Stimulated activated CD8-positive, alpha-beta memory T cell treated with anti-CD3 and anti-CD28 coated beads, Interleukin-4, amount 100 ng/mL, for 24 hours (primary cell): ENCODE data around the gene ACOT6.
"Not testable (repeated sequence)": the region's sequence is repeated elsewhere in the genome, so short reads cannot be mapped to it uniquely, and the experiment has no call there.

Experiments used
- DNase-seq: peaks from one replicate; pipeline ENCODE4 v3.0.0-alpha.2; 2020; ENCODE audit warnings: low read depth

The ACOT6 gene, protein sequence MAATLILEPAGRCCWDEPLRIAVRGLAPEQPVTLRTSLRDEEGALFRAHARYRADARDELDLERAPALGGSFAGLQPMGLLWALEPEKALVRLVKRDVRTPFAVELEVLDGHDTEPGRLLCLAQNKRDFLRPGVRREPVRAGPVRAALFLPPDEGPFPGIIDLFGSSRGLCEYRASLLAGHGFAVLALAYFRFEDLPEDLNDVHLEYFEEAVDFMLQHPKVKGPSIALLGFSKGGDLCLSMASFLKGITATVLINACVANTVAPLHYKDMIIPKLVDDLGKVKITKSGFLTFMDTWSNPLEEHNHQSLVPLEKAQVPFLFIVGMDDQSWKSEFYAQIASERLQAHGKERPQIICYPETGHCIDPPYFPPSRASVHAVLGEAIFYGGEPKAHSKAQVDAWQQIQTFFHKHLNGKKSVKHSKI

DNA sequence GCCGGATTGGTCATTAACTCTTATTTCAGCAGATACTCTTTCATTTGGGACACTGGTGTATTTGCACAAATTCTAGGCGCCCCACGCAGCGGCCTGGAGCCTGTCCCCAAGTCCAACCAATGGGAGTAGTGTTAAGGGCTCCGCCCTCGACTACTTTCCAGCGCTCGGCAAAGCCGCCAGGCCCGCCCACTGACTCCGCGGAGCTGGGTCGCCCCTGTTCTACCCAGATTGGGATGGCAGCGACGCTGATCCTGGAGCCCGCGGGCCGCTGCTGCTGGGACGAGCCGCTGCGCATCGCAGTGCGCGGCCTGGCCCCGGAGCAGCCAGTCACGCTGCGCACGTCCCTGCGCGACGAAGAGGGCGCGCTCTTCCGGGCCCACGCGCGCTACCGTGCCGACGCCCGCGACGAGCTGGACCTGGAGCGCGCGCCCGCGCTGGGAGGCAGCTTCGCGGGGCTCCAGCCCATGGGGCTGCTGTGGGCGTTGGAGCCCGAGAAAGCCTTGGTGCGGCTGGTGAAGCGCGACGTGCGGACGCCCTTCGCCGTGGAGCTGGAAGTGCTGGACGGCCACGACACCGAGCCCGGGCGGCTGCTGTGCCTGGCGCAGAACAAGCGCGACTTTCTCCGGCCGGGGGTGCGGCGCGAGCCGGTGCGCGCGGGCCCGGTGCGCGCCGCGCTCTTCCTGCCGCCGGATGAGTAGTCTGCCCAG lies at the start of gene ACOT6:
Gene ACOT6 (plus strand): TSS at position 179 of the 707 bp plus-strand sequence. CDS start 55 bp downstream, at position 234.
- peak; percentile 44 for DNase-seq

DNA sequence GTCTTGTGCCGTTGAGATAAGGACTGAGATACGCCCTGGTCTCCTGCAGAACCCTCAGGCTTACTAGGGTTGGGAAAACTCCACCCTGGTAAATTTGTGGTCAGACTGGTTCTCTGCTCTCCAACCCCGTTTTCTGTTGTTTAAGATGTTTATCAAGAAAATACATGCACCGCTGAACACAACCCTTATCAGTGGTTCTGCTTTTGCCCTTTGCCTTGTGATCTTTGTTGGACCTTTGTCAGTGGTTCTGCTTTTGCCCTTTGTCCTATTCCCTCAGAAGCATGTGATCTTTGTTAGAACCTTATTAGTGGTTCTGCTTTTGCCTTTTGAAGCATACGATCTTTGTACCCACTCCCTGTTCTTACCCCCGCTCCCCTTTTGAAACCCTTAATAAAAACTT lies 49.6 kb upstream of the ACOT6 start:
- not testable (repeated sequence) for DNase-seq

DNA sequence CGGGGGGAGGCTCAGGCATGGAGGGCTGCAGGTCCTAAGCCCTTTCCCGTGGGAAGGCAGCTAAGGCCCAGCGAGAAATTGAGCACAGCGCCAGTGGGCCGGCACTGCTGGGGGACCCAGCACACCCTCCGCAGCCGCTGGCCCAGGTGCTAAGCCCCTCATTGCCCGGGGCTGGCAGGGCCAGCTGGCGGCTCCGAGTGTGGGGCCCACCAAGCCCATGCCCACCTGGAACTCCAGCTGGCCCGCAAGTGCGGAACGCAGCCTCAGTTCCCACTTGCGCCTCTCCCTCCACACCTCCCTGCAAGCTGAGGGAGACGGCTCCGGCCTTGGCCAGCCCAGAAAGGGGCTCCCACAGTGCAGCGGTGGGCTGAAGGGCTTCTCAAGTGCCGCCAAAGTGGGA lies 45.9 kb upstream of the ACOT6 start:
- not testable (repeated sequence) for DNase-seq

DNA sequence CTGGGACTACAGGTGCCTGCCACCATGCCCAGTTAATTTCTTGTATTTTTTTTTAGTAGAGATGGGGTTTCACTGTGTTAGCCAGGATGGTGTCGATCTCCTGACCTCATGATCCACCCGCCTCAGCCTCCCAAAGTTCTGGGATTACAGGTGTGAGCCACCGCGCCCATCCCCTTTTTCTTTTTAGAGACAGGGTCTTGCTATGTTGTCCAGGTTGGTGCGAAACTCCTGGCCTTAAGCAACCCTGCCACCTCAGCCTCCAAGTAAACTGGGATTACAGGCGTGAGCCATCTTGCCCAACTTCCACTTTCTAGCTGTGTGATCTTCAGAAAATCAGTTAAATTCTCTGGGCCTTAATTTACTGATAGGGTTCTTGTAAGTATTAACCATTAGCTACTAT lies 45.4 kb upstream of the ACOT6 start:
- not testable (repeated sequence) for DNase-seq

DNA sequence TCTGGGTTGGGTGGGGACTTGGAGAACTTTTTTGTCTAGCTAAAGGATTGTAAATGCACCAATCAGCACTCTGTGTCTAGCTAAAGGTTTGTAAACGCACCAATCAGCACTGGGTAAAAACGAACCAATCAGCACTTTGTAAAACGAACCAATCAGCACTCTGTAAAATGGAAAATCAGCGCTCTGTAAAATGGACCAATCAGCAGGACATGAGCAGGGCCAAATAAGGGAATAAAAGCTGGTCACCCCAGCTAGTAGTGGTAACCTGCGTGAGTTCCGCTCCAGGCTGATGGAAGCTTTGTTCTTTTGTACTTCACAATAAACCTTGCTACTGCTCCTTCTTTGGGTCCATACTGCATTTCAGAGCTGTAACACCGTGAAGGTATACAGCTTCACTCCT lies 45.0 kb upstream of the ACOT6 start:
- DNase-seq, result no peak

DNA sequence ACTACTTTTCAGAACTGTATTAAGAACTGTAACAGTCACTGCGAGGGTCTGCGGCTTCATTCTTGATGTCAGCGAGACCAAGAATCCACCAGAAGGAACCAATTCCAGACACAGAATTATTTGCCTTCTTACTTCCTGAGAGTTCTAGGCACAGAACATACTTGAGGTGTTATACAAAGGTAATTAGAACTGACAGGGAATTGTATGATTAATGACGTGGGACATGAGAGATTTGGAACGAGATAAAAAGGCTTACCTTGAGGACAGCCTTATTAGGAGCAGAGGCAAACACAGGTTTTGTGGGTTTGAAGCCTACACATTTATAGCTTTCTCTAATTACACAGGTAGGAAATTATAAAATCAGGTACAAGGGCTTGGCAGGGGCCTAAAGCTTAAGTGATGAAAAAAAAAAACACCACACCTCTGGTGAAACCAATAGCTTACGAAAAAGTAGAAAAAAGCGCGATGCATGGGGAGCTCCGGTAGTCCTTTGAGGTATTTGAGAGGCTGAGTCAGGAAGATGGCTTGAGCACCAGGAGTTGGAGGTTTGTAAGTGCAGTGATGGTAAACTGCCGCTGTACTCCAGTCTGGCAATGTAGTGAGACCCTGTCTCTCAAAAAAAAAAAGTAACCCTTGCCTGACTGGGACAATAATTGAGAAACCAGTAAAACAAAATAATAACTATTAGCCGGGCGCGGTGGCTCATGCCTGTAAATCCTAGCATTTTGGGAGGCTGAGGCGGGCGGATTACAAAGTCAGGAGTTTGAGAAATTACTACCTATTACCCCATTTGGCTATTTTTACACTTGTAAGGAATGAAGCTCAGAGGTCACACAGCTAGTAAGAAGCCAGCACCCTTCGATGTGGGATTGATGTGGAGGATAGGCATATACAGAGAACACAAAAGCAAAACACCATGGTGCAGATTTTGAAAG lies 44.1 kb upstream of the ACOT6 start:
- no peak for DNase-seq

DNA sequence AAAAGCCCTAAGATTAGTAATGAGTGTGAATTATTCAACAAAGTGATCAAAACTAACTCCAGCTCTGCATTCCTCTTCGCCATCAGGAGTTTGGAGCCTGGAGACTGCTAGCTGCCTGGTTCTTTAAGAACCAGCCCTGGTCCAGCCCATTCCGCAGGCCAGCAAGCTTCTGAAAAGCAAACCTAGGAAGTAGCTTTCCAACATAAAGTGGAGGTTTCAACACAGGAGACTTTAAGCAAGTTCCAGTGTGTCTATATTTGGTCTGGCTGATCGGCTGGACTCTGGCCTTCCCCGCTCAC lies 43.5 kb upstream of the ACOT6 start:
- DNase-seq, result not testable (repeated sequence)

DNA sequence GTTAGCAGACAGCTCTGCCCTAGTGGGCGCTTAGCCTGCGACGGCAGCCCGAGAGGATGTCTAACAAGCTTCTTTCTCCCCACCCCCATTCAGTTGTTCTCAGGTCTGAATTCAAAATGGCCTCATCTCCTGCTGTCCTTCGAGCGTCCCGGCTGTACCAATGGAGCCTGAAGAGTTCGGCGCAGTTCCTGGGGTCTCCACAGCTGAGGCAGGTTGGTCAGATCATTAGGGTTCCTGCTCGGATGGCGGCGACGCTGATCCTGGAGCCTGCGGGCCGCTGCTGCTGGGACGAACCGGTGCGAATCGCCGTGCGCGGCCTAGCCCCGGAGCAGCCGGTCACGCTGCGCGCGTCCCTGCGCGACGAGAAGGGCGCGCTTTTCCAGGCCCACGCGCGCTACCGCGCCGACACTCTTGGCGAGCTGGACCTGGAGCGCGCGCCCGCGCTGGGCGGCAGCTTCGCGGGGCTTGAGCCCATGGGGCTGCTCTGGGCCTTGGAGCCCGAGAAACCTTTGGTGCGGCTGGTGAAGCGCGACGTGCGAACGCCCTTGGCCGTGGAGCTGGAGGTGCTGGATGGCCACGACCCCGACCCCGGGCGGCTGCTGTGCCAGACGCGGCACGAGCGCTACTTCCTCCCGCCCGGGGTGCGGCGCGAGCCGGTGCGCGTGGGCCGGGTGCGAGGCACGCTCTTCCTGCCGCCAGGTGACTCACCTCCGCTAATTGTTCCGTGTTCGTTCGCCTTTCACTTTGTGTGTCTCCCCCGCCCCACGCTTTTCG lies 42.9 kb upstream of the ACOT6 start, which contains the start of gene ACOT2:
Gene ACOT2 (plus strand): TSS at position 29 of the 774 bp plus-strand sequence. CDS start 28 bp downstream, at position 57.
- peak; percentile 77 for DNase-seq

DNA sequence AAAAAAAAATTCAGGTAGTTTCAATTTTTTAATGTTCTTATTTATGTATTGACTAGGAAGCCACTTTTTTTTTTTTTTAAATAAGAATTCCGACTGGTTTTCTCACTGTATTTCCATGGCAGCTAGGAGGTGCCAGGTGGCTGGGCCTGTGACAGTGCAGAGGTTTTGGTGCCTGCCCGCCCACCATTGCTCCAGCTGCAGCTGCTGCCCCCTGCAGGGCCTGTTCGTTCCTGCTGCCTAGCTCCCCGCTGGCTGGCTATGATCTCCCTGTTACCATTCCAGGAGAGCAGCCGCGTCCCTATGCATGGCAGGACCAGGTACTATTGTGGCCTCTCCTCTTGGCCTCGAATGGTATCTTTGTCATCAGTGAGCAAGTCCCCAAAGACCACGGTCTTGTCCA lies 41.4 kb upstream of the ACOT6 start:
- peak; percentile 46 for DNase-seq

DNA sequence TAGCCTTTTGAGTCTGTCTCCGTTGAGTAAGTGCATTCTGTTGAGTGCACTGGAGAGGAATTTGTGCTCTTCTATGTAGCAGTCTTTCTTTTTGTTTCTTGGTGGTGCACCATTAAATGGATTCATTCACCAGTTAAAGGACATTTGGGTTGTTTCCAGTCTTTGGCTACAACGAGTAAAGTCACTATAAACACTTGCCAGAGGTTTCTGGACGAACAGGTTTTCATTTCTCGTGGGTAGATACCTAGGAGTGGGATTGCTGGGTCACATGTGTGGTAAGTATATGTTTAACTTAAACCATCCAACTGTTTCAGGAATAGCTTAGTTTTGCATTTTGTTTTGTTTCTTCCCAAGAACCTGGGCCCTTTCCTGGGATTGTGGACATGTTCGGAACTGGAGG lies 39.3 kb upstream of the ACOT6 start:
- DNase-seq, result not testable (repeated sequence)

DNA sequence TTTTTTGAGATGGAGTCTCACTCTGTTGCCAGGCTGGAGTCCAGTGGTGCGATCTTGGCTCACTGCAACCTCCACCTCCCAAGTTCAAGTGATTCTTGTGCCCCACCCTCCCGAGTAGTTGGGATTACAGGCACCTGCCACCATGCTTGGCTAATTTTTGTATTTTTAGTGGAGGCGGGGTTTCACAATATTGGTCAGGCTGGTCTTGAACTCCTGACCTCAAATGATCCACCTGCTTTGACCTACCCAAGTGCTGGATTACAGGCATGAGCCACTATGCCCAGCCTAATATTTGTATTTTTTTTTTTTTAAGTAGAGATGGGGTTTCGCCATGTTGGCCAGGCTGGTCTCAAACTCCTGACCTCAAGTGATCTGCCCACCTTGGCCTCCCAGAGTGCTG lies 38.6 kb upstream of the ACOT6 start:
- DNase-seq, result not testable (repeated sequence)

DNA sequence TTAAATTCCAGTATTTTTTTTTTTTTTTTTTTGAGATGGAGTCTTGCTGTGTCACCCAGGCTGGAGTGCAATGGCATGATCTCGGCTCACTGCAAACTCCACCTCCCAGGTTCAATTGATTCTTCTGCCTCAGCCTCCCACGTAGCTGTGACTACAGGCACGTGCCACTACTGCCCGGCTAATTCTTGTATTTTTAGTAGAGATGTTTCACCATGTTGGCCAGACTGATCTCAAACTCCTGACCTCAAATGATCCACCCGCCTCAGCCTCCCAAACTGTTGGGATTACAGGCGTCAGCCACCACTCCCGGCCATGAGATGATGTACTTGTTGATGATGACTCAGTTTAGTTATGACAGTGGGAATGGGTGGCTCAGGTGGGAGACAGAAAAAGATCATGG lies 38.1 kb upstream of the ACOT6 start:
- not testable (repeated sequence) for DNase-seq

DNA sequence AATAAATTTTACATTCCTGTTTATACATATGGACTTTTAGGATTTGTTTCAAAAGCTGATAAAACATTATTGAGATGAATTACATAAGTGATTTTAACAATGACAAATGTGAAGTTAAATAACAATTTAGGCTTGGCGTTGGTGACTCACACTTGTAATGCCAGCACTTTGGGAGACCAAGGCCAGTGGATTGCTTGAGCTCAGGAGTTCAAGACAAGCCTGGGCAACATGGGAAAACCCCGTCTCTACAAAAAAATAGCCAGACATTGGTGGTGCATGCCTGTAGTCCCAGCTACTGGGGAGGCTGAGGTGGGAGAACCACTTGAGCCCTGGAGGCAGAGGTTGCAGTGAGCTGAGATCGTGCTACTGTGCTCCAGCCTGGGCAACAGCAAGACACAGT lies 35.9 kb upstream of the ACOT6 start:
- no peak for DNase-seq

DNA sequence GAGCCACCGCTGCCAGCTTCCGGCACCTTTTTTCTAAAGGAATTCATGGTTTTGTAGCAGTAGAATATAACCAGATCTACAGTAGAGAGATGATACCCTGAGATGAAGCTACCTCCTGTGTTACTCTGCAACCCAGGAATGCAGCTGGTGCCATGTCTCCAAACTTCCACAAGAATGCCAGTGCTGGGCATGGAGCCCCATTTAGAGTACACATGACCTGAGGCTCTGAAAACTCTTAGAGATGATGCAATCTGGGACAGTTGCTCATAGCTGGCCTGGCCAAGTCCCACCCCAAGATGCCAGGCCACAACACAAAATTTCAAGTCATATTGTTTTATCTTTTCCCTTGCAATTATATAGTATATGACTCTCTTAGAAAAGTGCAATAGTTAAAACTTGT lies 35.1 kb upstream of the ACOT6 start:
- not testable (repeated sequence) for DNase-seq

DNA sequence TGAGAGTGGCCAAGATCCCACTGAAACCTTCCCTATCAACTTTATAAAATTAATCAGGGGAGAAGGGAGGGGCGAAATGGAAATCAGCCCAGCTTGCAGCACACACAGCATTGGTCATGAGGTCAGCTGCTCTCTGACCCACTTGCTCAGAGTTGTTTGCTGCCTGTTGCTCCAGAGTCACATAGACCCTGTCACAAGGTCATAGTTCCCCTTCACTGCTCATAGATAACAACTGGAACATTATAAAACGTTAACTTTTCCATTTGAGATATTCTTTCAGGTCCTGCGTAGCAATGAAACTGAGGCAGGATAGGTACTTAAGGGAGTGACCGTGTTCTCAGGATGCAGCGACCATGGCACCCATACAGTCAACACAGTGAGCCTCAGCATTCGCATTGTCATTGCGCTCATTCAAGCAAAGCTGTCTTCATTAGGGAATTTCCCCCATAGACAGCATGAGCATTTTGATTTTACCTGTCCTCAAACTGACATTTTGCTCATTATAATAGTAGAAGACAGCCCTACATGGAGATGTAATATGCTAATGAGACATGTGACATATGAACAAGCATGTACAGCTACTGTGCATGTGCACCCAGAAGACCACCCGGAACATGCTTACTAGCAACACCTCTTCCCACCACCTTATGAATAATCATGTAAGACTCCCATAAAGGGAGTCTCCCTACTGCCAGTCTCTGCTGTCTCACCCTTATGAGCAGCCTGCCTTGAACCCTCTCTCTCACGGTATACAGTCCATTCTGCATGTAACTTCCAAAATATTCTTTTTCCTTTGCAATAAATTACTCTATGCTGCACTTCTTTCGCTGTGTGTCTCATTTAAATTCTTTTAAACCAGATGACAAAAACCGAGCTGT lies 30.0 kb upstream of the ACOT6 start:
- not testable (repeated sequence) for DNase-seq

DNA sequence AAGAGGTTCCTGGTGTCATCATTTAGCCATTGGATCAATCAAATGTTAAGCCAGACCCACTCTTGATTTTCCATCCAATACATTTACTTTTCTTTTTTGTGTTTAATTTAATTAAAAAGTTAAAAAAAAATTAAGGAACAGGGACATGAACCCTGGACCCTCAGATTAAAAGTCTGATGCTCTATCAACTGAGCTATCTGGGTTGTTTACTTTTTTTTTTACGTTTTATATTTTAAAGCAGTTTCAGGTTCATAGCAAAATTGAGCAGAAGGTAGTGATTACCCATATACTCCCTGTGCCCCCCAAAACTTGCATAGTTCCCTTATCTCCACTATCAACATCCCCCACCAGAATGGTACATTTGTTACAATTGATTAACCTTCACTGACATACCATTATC lies 23.6 kb upstream of the ACOT6 start:
- DNase-seq, result no peak

DNA sequence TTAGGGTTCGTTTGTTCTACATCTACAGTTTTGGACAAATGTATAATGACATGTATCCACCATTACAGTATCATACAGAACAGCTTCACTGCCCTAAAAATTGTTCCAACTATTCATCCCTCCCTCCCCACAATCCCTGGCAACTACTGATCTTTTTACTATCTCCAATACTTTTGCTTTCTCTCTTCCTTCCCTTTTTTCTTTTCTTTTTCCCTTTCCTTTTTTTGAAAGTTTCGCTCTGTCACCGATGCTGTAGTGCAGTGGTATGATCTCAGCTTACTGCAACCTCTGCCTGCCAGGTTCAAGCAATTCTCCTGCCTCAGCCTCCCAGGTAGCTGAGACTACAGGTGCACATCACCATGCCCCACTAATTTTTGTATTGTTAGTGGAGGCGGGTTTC lies 23.2 kb upstream of the ACOT6 start:
- DNase-seq, result no peak

DNA sequence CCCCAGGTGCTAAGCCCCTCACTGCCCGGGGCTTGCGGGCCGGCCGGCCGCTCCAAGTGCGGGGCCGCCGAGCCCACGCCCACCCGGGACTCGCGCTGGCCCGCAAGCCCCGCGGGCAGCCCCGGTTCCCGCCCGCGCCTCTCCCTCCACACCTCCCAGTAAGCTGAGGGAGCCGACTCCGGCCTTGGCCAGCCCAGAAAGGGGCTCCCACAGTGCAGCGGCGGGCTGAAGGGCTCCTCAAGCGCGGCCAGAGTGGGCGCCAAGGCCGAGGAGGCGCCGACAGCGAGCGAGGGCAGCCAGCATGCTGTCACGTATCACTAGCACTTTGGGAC lies 21.7 kb upstream of the ACOT6 start:
- not testable (repeated sequence) for DNase-seq

DNA sequence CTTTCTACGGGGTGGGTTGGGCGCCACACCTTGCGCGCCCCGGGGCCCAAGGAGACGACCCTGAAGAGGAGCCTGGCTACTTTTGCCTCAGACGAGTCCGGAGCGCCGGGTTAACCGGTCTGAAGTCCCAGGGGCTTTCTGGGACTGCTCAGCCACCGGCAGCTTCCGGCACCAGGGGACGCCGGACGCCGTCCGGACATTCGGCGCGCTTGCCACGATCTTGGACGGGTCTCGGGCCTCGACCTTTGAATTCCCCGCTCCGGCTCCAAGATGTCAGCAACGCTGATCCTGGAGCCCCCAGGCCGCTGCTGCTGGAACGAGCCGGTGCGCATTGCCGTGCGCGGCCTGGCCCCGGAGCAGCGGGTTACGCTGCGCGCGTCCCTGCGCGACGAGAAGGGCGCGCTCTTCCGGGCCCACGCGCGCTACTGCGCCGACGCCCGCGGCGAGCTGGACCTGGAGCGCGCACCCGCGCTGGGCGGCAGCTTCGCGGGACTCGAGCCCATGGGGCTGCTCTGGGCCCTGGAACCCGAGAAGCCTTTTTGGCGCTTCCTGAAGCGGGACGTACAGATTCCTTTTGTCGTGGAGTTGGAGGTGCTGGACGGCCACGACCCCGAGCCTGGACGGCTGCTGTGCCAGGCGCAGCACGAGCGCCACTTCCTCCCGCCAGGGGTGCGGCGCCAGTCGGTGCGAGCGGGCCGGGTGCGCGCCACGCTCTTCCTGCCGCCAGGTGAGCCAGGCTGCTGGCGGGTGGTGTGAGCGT lies 20.4 kb upstream of the ACOT6 start, which contains the start of gene ACOT4:
Gene ACOT4 (plus strand): TSS at position 184 of the 760 bp plus-strand sequence. CDS start 87 bp downstream, at position 271.
- no peak for DNase-seq

DNA sequence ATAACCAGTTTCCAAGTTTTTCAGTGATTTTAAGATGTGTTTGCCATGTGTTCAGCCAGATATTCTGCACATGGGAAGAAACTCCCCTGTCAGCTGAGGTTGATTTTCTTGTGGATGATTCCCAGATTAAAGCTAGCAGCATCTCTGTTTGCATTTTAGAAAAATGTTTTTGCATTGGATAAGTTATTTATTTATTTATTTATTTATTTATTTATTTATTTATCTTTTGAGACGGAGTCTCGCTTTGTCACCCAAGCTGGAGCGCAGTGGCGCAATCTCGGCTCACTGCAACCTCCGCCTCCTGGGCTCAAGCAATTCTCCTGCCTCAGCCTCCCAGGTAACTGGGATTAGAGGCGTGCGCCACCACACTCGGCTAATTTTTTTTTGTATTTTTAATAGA lies 17.8 kb upstream of the ACOT6 start:
- no peak for DNase-seq
